ENCODE results near the gene MRPL54. TPM values are rescaled to one million over a fixed set of nuclear protein-coding genes. Genes with fewer than 3 reads are reported as not detected.

The MRPL54 gene
- total RNA-seq, 1 experiment from 2014 or later, result 67.1 TPM

DNA sequence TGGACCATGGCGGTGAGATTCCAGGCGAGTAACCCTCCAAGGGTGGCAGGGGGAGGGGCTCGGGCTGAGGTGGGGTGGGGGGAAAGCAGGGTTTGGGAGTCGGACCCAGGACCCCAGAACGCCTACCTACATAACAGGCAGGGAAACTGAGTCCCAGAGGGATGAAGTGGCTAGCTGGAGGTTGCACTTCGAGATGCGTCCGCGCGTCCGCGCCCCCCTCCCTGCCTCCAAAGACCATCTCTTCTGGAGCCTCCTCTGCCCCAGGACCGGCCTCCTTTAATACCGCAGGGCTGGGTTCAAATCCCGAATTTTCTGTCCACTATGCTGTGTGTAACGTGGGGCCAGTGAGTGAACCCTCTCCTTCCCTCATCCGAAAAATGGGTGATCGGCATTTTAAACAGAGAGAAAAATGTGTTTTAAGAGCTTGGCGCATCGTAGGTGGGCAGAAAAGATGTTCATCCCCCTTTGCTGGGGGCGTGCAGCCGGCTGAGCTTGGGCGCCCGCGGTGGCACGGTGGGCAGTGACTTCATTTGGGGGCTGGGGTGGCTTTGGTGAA, 40.5 kb upstream of the MRPL54 start:
- H3K79me2 ChIP-seq (ENCODE audit: insufficient read depth, low read length), result no peaks in the 10 kb centered on the region
- RAD21 ChIA-PET (ENCODE audit: low non-redundant PET in 1 of 2, low total read pairs in 2 of 2, uncharacterized antibody in 2 of 2, unreplicated experiment in 2 of 2), result interaction anchor here (1.3 kb wide), 2 partner anchors 13 to 127 kb away, joined by 4 read pairs; partner anchors contain the start of gene TJP3 (in 1 of the 2)
- no peaks in the 10 kb centered on the region for H3K36me3 ChIP-seq (ENCODE audit: control insufficient read depth in 1 of 2, insufficient read depth in 2 of 2, low read length in 2 of 2)
- no peak for DNase-seq (ENCODE audit: low read depth, low spot score)
- no peak overlapping the region for H2AFZ ChIP-seq (ENCODE audit: low read depth, low read length, poor library complexity, severe bottlenecking)
- no peak for ATAC-seq
- peak overlapping the region; percentile 63 to 71 for H3K4me3 ChIP-seq (replicated peaks in 1 of 2; ENCODE audit: low read depth in 1 of 2, low read length in 2 of 2)
- peak overlapping the region; percentile 97 for H3K4me2 ChIP-seq (ENCODE audit: low read length)
- H3K9me3 ChIP-seq (ENCODE audit: control insufficient read depth in 1 of 2, insufficient read depth in 1 of 2, low read depth in 1 of 2, low read length in 2 of 2), result no peaks in the 10 kb centered on the region
- H3K4me1 ChIP-seq (ENCODE audit: control insufficient read depth in 1 of 2, insufficient read depth in 2 of 2, low read length in 2 of 2), result peaks cover 57 to 93% of the 10 kb centered on the region in 2 experiments
- no peaks in the 10 kb centered on the region for H3K9me2 ChIP-seq (ENCODE audit: insufficient read depth)
- no TSS peak for BruUV-seq (replicated peaks)
- CTCF ChIA-PET, result interaction anchor here (0.6 to 2.3 kb wide), 4 partner anchors 13 to 218 kb away, joined by 3 to 9 read pairs (median 5); partner anchors contain the start of genes MRPL54 and TJP3
- intact Hi-C loops (cut with micrococcal nuclease), result loop anchor here (10.0 kb wide), 1 partner anchor 483 kb away; no protein-coding TSS in a partner anchor
- H3K9ac ChIP-seq (ENCODE audit: low read length), result peak overlapping the region; percentile 60
- H3K27ac ChIP-seq (ENCODE audit: low read depth, low read length), result peak overlapping the region; percentile 33
- H3K27me3 ChIP-seq (ENCODE audit: insufficient read depth, low read length), result no peaks in the 10 kb centered on the region
- POLR2A ChIA-PET, result interaction anchor here (0.6 to 1.9 kb wide), 5 partner anchors 12 to 562 kb away, joined by 3 to 10 read pairs (median 5); partner anchors contain the start of genes MRPL54 and TJP3
- TF ChIP-seq RAD21 (IDR thresholded peaks at IDR 0.05; ENCODE audit: low read depth), result no peak
- no peak for TF ChIP-seq EZH2phosphoT487 (IDR thresholded peaks at IDR 0.05; ENCODE audit: borderline replicate concordance)
- H4K20me1 ChIP-seq (ENCODE audit: insufficient read depth), result no peaks in the 10 kb centered on the region

DNA sequence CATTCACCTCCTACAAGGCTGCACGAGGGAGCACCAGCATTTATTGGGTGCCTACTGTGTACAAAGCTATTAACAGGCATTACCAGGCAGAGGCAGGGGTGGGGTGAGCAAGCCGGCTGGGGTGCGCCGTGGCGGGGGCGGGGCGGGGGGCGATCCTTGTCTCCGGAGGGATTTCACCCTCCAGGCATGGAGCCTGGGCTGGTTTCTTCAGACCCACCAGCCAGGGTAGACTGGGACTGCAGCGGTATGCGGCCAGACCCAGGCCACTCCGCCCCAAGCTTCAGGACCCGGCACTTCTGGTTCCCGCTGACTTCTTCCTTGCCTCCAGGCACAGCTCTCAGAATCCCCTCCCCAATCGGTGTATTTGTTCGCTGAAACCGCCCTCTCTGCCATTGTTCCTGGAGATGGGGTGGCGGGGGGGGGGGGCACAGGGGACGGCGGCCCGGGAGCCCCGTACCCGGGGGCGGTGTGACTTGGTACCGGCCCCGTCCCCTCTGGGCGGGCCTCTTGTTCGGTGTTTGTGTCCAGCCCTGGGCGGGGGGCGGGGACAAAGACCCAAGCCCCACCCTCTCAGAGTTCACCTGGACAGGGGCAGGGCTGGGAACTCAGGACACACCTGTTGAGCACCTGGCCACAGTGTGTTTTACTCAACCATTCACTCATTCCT, 39.9 kb upstream of the MRPL54 start:
- H3K27me3 ChIP-seq (ENCODE audit: insufficient read depth, low read length), result no peaks in the 10 kb centered on the region
- no peak for DNase-seq (ENCODE audit: low read depth, low spot score)
- POLR2A ChIA-PET, result interaction anchor here (0.6 to 1.9 kb wide), 5 partner anchors 11 to 562 kb away, joined by 3 to 10 read pairs (median 5); partner anchors contain the start of genes MRPL54 and TJP3
- TF ChIP-seq CEBPB (IDR thresholded peaks at IDR 0.05; ENCODE audit: low read depth) (no peak), SP1 (IDR thresholded peaks at IDR 0.05; ENCODE audit: low read depth) (peak; percentile 94), ZNF274 (IDR thresholded peaks at IDR 0.05; ENCODE audit: low read depth, low read length) (no peak), EZH2 (IDR thresholded peaks at IDR 0.05) (no peak), EZH2phosphoT487 (IDR thresholded peaks at IDR 0.05; ENCODE audit: borderline replicate concordance) (no peak), POLR2AphosphoS5 (IDR thresholded peaks at IDR 0.05; ENCODE audit: low read depth, low read length) (peak; percentile 55), FOSL1 (IDR thresholded peaks at IDR 0.05; ENCODE audit: low read depth) (no peak), SIN3A (IDR thresholded peaks at IDR 0.05; ENCODE audit: low read depth) (no peak)
- TF ChIP-seq, protein P1, sequence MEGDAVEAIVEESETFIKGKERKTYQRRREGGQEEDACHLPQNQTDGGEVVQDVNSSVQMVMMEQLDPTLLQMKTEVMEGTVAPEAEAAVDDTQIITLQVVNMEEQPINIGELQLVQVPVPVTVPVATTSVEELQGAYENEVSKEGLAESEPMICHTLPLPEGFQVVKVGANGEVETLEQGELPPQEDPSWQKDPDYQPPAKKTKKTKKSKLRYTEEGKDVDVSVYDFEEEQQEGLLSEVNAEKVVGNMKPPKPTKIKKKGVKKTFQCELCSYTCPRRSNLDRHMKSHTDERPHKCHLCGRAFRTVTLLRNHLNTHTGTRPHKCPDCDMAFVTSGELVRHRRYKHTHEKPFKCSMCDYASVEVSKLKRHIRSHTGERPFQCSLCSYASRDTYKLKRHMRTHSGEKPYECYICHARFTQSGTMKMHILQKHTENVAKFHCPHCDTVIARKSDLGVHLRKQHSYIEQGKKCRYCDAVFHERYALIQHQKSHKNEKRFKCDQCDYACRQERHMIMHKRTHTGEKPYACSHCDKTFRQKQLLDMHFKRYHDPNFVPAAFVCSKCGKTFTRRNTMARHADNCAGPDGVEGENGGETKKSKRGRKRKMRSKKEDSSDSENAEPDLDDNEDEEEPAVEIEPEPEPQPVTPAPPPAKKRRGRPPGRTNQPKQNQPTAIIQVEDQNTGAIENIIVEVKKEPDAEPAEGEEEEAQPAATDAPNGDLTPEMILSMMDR (IDR thresholded peaks at IDR 0.05 in 2 of 3, conservative IDR thresholded peaks at IDR 0.05 in 1 of 3; ENCODE audit: borderline replicate concordance in 1 of 3, insufficient read depth in 1 of 3, low read depth in 2 of 3, low read length in 2 of 3), result no peak
- TF ChIP-seq, protein P2, sequence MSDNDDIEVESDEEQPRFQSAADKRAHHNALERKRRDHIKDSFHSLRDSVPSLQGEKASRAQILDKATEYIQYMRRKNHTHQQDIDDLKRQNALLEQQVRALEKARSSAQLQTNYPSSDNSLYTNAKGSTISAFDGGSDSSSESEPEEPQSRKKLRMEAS (IDR thresholded peaks at IDR 0.05), result 0 out of 2 replicates have a peak, but pooled peaks have one; percentile 44
- TF ChIP-seq, protein P3, sequence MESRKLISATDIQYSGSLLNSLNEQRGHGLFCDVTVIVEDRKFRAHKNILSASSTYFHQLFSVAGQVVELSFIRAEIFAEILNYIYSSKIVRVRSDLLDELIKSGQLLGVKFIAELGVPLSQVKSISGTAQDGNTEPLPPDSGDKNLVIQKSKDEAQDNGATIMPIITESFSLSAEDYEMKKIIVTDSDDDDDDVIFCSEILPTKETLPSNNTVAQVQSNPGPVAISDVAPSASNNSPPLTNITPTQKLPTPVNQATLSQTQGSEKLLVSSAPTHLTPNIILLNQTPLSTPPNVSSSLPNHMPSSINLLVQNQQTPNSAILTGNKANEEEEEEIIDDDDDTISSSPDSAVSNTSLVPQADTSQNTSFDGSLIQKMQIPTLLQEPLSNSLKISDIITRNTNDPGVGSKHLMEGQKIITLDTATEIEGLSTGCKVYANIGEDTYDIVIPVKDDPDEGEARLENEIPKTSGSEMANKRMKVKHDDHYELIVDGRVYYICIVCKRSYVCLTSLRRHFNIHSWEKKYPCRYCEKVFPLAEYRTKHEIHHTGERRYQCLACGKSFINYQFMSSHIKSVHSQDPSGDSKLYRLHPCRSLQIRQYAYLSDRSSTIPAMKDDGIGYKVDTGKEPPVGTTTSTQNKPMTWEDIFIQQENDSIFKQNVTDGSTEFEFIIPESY (IDR thresholded peaks at IDR 0.05; ENCODE audit: extremely low read depth, insufficient replicate concordance, low read length), result no peak
- TF ChIP-seq, protein P4, sequence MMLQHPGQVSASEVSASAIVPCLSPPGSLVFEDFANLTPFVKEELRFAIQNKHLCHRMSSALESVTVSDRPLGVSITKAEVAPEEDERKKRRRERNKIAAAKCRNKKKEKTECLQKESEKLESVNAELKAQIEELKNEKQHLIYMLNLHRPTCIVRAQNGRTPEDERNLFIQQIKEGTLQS (IDR thresholded peaks at IDR 0.05), result no peak

More for the DNA sequence above, 39.9 kb upstream of the MRPL54 start:
- ChIA-PET CTCF (interaction anchor here (0.6 to 1.4 kb wide), 2 partner anchors 14 to 219 kb away, joined by 4 to 6 read pairs; partner anchors contain the start of gene TJP3), RAD21 (ENCODE audit: low non-redundant PET in 1 of 2, low total read pairs in 2 of 2, uncharacterized antibody in 2 of 2, unreplicated experiment in 2 of 2) (interaction anchor here in 1 of 2 experiments (1.3 kb wide), 1 partner anchor 126 kb away, joined by 4 read pairs; no protein-coding TSS in a partner anchor)
- Histone ChIP-seq H3K9ac (ENCODE audit: low read length) (peak overlapping the region; percentile 60), H3K4me3 (replicated peaks in 1 of 2; ENCODE audit: low read depth in 1 of 2, low read length in 2 of 2) (peak overlapping the region; percentile 63 to 71), H3K4me2 (ENCODE audit: low read length) (peak overlapping the region; percentile 97), H4K20me1 (ENCODE audit: insufficient read depth) (no peaks in the 10 kb centered on the region), H2AFZ (ENCODE audit: low read depth, low read length, poor library complexity, severe bottlenecking) (no peak overlapping the region), H3K36me3 (ENCODE audit: control insufficient read depth in 1 of 2, insufficient read depth in 2 of 2, low read length in 2 of 2) (no peaks in the 10 kb centered on the region), H3K4me1 (ENCODE audit: control insufficient read depth in 1 of 2, insufficient read depth in 2 of 2, low read length in 2 of 2) (peaks cover 59 to 96% of the 10 kb centered on the region in 2 experiments), H3K27ac (ENCODE audit: low read depth, low read length) (peak overlapping the region; percentile 57), H3K9me2 (ENCODE audit: insufficient read depth) (no peaks in the 10 kb centered on the region), H3K79me2 (ENCODE audit: insufficient read depth, low read length) (no peaks in the 10 kb centered on the region), H3K9me3 (ENCODE audit: control insufficient read depth in 1 of 2, insufficient read depth in 1 of 2, low read depth in 1 of 2, low read length in 2 of 2) (no peaks in the 10 kb centered on the region)
- intact Hi-C loops (cut with micrococcal nuclease), result loop anchor here (10.0 kb wide), 1 partner anchor 482 kb away; no protein-coding TSS in a partner anchor
- ATAC-seq, result peak; percentile 62
- BruUV-seq (replicated peaks), result no TSS peak

All from HCT116 (cell line).